Loucy (cell line): ENCODE measurements around the gene C3orf85.

ENCODE experiments used
- EZH2phosphoT487 ChIP-seq: fragments of 200-600 bp; IDR thresholded peaks from 2 replicates; pipeline ENCODE4 v1.6.1; 2018; ENCODE audit warnings: antibody characterized with exemption, mild to moderate bottlenecking, moderate library complexity, borderline replicate concordance
- TF ChIP-seq, protein P1 (sequence below): fragments of 200-600 bp; sonication (generic); conservative IDR thresholded peaks from 2 replicates; pipeline ENCODE4 v1.5.1; 2014; ENCODE audit warnings: mild to moderate bottlenecking, antibody characterized with exemption, low read length

DNA sequence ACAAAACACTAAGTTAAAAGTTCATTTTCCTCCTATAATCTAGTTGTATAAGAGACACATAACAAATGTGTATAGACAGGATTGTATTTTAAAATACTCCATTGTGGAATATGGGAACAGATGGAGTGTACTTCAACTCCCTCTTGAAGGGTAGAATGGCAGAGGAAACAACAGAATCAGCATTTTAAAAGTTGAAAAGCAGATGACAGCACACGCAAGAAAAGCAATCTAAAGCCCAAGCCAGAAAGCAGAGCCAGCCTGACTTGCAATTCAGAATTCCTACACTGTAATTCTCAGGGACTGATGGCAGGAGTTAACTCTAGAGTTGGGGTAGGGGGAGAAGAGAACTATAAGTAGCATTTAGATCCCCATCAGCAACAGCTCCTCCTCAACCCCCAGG, 41.4 kb upstream of the C3orf85 start:
- TF ChIP-seq, protein P1, sequence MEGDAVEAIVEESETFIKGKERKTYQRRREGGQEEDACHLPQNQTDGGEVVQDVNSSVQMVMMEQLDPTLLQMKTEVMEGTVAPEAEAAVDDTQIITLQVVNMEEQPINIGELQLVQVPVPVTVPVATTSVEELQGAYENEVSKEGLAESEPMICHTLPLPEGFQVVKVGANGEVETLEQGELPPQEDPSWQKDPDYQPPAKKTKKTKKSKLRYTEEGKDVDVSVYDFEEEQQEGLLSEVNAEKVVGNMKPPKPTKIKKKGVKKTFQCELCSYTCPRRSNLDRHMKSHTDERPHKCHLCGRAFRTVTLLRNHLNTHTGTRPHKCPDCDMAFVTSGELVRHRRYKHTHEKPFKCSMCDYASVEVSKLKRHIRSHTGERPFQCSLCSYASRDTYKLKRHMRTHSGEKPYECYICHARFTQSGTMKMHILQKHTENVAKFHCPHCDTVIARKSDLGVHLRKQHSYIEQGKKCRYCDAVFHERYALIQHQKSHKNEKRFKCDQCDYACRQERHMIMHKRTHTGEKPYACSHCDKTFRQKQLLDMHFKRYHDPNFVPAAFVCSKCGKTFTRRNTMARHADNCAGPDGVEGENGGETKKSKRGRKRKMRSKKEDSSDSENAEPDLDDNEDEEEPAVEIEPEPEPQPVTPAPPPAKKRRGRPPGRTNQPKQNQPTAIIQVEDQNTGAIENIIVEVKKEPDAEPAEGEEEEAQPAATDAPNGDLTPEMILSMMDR = no peak
- TF ChIP-seq EZH2phosphoT487 = no peak
